Activated T-cell treated with anti-CD3 and anti-CD28 coated beads, Interleukin-2, amount 50 U/mL, for 4 hours (primary cell): ENCODE measurements around the gene ARHGAP12. TPM values are rescaled to one million over a fixed set of nuclear protein-coding genes. Genes with fewer than 3 reads are reported as not detected.

Experiments used
- ATAC-seq, 2 donors: fragments of 200-7000 bp; cut with Tn5 transposase; one replicate each; pipeline ENCODE4 v1.10.0; 2021
- DNase-seq: peaks from one replicate; pipeline ENCODE4 v3.0.0-alpha.2; 2020
- H3K27me3 Mint-ChIP-seq: one replicate; pipeline ENCODE4 v1.8.0; 2021; ENCODE audit warnings: low read depth, mixed read lengths
- H3K36me3 Mint-ChIP-seq: one replicate; pipeline ENCODE4 v1.8.0; 2022; ENCODE audit warnings: mixed read lengths; ENCODE audit not compliant: insufficient read depth
- H3K4me1 Mint-ChIP-seq: one replicate; pipeline ENCODE4 v1.8.0; 2021; ENCODE audit warnings: low read depth, mixed read lengths
- H3K4me3 Mint-ChIP-seq: one replicate; pipeline ENCODE4 v1.8.0; 2021; ENCODE audit warnings: mild to moderate bottlenecking, moderate library complexity, mixed read lengths
- H3K9me3 Mint-ChIP-seq: one replicate; pipeline ENCODE4 v1.8.0; 2021; ENCODE audit warnings: mixed read lengths
- total RNA-seq, 3 donors: library from RNA; stranded (reverse); gene quantifications; one replicate each; pipeline ENCODE4 v1.2.1, GENCODE V29; 2021

The ARHGAP12 gene
- total RNA-seq, 3 donors from 2014 or later = 3.3 to 4.2 (median 3.9) TPM

GRCh38 chr10:31958856-31959255 is 30.2 kb upstream of the ARHGAP12 start:
- peaks cover 8% of the 10 kb centered on the region for H3K4me1 Mint-ChIP-seq
- peaks cover 4% of the 10 kb centered on the region for H3K36me3 Mint-ChIP-seq
- H3K4me3 Mint-ChIP-seq = no peak overlapping the region
- ATAC-seq (no peak), DNase-seq (no peak)
- peaks cover 9% of the 10 kb centered on the region for H3K9me3 Mint-ChIP-seq
- H3K27me3 Mint-ChIP-seq = no peaks in the 10 kb centered on the region

GRCh38 chr10:31956200-31956946 is 27.7 kb upstream of the ARHGAP12 start:
- DNase-seq (no peak), ATAC-seq (no peak)
- peaks cover 4% of the 10 kb centered on the region for H3K36me3 Mint-ChIP-seq
- H3K4me3 Mint-ChIP-seq = no peak overlapping the region
- H3K4me1 Mint-ChIP-seq = peaks cover 2% of the 10 kb centered on the region
- H3K9me3 Mint-ChIP-seq = peaks cover 12% of the 10 kb centered on the region
- no peaks in the 10 kb centered on the region for H3K27me3 Mint-ChIP-seq

- Mint-ChIP-seq H3K4me3 (no peak overlapping the region), H3K4me1 (peaks cover 2% of the 10 kb centered on the region), H3K36me3 (peaks cover 4% of the 10 kb centered on the region), H3K27me3 (no peaks in the 10 kb centered on the region), H3K9me3 (peaks cover 16% of the 10 kb centered on the region)
- no peak for DNase-seq
- ATAC-seq = no peak
These were observed 26.0 kb upstream of the ARHGAP12 start for GRCh38 chr10:31954410-31955191.

- Mint-ChIP-seq H3K36me3 (peaks cover 4% of the 10 kb centered on the region), H3K9me3 (peaks cover 16% of the 10 kb centered on the region), H3K4me3 (no peak overlapping the region), H3K4me1 (peaks cover 2% of the 10 kb centered on the region), H3K27me3 (no peaks in the 10 kb centered on the region)
- no peak for DNase-seq
- ATAC-seq = no peak
These were observed 24.8 kb upstream of the ARHGAP12 start for GRCh38 chr10:31953480-31953879.

- peaks cover 16% of the 10 kb centered on the region for H3K9me3 Mint-ChIP-seq
- peaks cover 2% of the 10 kb centered on the region for H3K4me1 Mint-ChIP-seq
- ATAC-seq (no peak), DNase-seq (no peak)
- no peaks in the 10 kb centered on the region for H3K27me3 Mint-ChIP-seq
- H3K36me3 Mint-ChIP-seq = peaks cover 4% of the 10 kb centered on the region
- H3K4me3 Mint-ChIP-seq = no peak overlapping the region
These were observed 24.4 kb upstream of the ARHGAP12 start for GRCh38 chr10:31953080-31953479.

GRCh38 chr10:31952066-31952465 is 23.4 kb upstream of the ARHGAP12 start:
- Mint-ChIP-seq H3K4me1 (peaks cover 2% of the 10 kb centered on the region), H3K4me3 (no peak overlapping the region), H3K27me3 (no peaks in the 10 kb centered on the region), H3K36me3 (peaks cover 4% of the 10 kb centered on the region), H3K9me3 (peaks cover 16% of the 10 kb centered on the region)
- ATAC-seq (no peak), DNase-seq (no peak)

- Mint-ChIP-seq H3K4me3 (no peak overlapping the region), H3K4me1 (peaks cover 2% of the 10 kb centered on the region), H3K27me3 (no peaks in the 10 kb centered on the region), H3K9me3 (peaks cover 10% of the 10 kb centered on the region), H3K36me3 (no peaks in the 10 kb centered on the region)
- no peak for DNase-seq
- ATAC-seq = no peak
These were observed 20.6 kb upstream of the ARHGAP12 start for GRCh38 chr10:31949266-31949665.

GRCh38 chr10:31948021-31948420 is 19.4 kb upstream of the ARHGAP12 start:
- Mint-ChIP-seq H3K36me3 (no peaks in the 10 kb centered on the region), H3K4me1 (peaks cover 2% of the 10 kb centered on the region), H3K27me3 (no peaks in the 10 kb centered on the region), H3K4me3 (no peak overlapping the region), H3K9me3 (peaks cover 4% of the 10 kb centered on the region)
- DNase-seq = no peak
- no peak for ATAC-seq

GRCh38 chr10:31947144-31947926 is 18.7 kb upstream of the ARHGAP12 start:
- no peak for ATAC-seq

GRCh38 chr10:31945392-31945791 is 16.8 kb upstream of the ARHGAP12 start:
- Mint-ChIP-seq H3K4me3 (no peak overlapping the region), H3K36me3 (no peaks in the 10 kb centered on the region), H3K27me3 (no peaks in the 10 kb centered on the region), H3K4me1 (peaks cover 7% of the 10 kb centered on the region), H3K9me3 (no peaks in the 10 kb centered on the region)
- DNase-seq (no peak), ATAC-seq (no peak)

More at GRCh38 chr10:31947144-31947926, 18.7 kb upstream of the ARHGAP12 start:
- peaks cover 4% of the 10 kb centered on the region for H3K9me3 Mint-ChIP-seq
- no peak for DNase-seq
- no peak overlapping the region for H3K4me3 Mint-ChIP-seq
- no peaks in the 10 kb centered on the region for H3K27me3 Mint-ChIP-seq
- peaks cover 2% of the 10 kb centered on the region for H3K4me1 Mint-ChIP-seq
- H3K36me3 Mint-ChIP-seq = no peaks in the 10 kb centered on the region

GRCh38 chr10:31944071-31944433 is 15.4 kb upstream of the ARHGAP12 start:
- H3K9me3 Mint-ChIP-seq = no peaks in the 10 kb centered on the region
- no peak for DNase-seq
- peaks cover 7% of the 10 kb centered on the region for H3K4me1 Mint-ChIP-seq
- no peak overlapping the region for H3K4me3 Mint-ChIP-seq
- no peaks in the 10 kb centered on the region for H3K36me3 Mint-ChIP-seq
- no peak for ATAC-seq
- H3K27me3 Mint-ChIP-seq = no peaks in the 10 kb centered on the region

GRCh38 chr10:31942892-31943291 is 14.3 kb upstream of the ARHGAP12 start:
- ATAC-seq = no peak
- DNase-seq = no peak
- no peaks in the 10 kb centered on the region for H3K9me3 Mint-ChIP-seq
- no peaks in the 10 kb centered on the region for H3K36me3 Mint-ChIP-seq
- peaks cover 7% of the 10 kb centered on the region for H3K4me1 Mint-ChIP-seq
- no peaks in the 10 kb centered on the region for H3K27me3 Mint-ChIP-seq
- H3K4me3 Mint-ChIP-seq = no peak overlapping the region

- no peaks in the 10 kb centered on the region for H3K36me3 Mint-ChIP-seq
- no peaks in the 10 kb centered on the region for H3K27me3 Mint-ChIP-seq
- no peak for ATAC-seq
- no peak overlapping the region for H3K4me3 Mint-ChIP-seq
- H3K4me1 Mint-ChIP-seq = peaks cover 7% of the 10 kb centered on the region
- H3K9me3 Mint-ChIP-seq = no peaks in the 10 kb centered on the region
- DNase-seq = no peak
These were observed 13.8 kb upstream of the ARHGAP12 start for GRCh38 chr10:31942435-31942834.

- H3K9me3 Mint-ChIP-seq = no peaks in the 10 kb centered on the region
- no peak for DNase-seq
- H3K4me3 Mint-ChIP-seq = no peak overlapping the region
- H3K36me3 Mint-ChIP-seq = no peaks in the 10 kb centered on the region
- ATAC-seq = no peak
- H3K27me3 Mint-ChIP-seq = no peaks in the 10 kb centered on the region
- peaks cover 7% of the 10 kb centered on the region for H3K4me1 Mint-ChIP-seq
These were observed 12.4 kb upstream of the ARHGAP12 start for GRCh38 chr10:31940839-31941653.
